GM12864 (cell line): ENCODE data around the gene TSNAX.
"Not testable (repeated sequence)": the region's sequence is repeated elsewhere in the genome, so short reads cannot be mapped to it uniquely, and the experiment has no call there.

ENCODE experiments used
- DNase-seq: peaks from one replicate; pipeline ENCODE4 v3.0.0-alpha.2; 2011; ENCODE audit warnings: low read depth
- H3K4me3 ChIP-seq: 2 replicates; pipeline ENCODE4 v1.5.1; 2011; ENCODE audit warnings: mild to moderate bottlenecking, low read depth, low read length, control low read depth
- TF ChIP-seq, protein P1 (sequence below): IDR thresholded peaks from 2 replicates; pipeline ENCODE4 v1.5.1; 2011; ENCODE audit warnings: low read depth, mild to moderate bottlenecking, moderate library complexity, low read length, control low read depth, inconsistent platforms; ENCODE audit errors: missing control alignments

TSNAX gene

GRCh38 chr1:231487910-231488309, 40.6 kb upstream of the TSNAX start:
- DNase-seq = no peak
- H3K4me3 ChIP-seq = no peak overlapping the region
- TF ChIP-seq, protein P1, sequence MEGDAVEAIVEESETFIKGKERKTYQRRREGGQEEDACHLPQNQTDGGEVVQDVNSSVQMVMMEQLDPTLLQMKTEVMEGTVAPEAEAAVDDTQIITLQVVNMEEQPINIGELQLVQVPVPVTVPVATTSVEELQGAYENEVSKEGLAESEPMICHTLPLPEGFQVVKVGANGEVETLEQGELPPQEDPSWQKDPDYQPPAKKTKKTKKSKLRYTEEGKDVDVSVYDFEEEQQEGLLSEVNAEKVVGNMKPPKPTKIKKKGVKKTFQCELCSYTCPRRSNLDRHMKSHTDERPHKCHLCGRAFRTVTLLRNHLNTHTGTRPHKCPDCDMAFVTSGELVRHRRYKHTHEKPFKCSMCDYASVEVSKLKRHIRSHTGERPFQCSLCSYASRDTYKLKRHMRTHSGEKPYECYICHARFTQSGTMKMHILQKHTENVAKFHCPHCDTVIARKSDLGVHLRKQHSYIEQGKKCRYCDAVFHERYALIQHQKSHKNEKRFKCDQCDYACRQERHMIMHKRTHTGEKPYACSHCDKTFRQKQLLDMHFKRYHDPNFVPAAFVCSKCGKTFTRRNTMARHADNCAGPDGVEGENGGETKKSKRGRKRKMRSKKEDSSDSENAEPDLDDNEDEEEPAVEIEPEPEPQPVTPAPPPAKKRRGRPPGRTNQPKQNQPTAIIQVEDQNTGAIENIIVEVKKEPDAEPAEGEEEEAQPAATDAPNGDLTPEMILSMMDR = no peak

DNA sequence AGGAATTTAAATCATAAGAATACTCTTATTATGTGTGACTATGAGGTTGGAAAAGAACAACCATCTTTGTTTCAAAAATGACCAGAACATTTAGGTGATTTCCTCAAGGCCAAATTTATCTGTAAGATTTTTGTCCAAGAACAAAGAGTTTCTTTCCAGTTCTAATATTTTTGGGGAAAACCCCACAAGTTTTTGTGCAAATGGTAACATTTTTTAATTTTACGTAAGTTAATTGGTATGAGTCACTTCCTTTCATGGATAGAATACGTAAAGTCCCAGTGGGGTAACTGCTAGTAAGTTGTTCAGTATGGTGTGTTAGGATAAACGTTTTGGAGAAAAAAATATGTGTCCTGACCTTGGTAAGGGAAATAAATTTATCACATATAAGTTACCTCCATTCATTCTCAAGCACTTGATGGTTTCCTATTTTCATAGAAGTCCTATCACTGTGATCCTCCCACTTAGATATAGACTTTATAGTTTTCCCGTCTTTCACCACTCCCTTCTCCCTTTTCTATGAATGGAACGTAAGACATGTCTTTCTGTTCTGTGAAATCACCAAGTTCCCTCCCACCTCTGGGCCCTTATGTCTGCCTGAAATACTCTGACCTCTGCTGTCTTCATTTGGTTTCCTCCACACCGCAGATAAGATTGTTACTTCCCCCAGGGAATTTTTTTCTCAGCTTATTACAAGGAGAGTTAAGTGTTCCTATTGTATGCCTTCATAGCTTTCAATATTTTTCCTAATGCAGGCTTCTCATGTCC, 34.9 kb upstream of the TSNAX start:
- TF ChIP-seq, protein P1 = no peak
- H3K4me3 ChIP-seq = no peak overlapping the region
- DNase-seq = no peak

DNA sequence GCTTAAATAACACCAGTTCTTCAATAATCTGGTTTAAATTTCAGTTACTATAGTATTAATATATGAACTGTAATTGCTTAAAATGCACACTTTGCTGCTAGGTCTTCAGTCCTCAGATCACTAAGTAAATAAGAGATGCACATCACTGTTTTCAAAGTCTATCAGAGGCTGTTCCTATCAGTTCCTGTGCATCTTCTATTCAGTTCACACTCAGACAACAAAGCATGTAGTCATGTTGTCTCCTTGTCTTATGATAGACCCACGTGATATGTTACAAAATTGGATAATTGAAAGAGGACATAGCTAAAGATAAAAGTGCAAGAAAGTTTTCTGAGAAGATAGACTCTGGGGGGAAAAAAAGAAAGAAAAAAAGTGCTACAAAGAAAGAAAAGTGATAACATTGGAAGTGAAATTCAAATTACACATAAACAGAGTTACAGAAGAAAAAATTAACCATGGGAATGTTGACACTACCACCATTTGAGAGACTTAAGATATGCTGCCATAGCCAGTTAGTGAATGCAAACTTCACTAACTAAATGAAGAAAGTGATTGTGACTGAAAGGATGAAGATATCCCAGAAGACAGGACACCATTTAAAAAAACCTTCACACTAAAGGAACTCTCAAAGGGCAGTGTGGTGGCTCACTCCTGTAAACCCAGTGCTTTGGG, 33.9 kb upstream of the TSNAX start:
- TF ChIP-seq, protein P1 = no peak
- DNase-seq = no peak
- H3K4me3 ChIP-seq = no peak overlapping the region

GRCh38 chr1:231497629-231498152, 30.8 kb upstream of the TSNAX start:
- no peak for DNase-seq
- no peak overlapping the region for H3K4me3 ChIP-seq
- TF ChIP-seq, protein P1 = no peak

GRCh38 chr1:231499148-231499763, 29.2 kb upstream of the TSNAX start:
- TF ChIP-seq, protein P1 = no peak
- no peak overlapping the region for H3K4me3 ChIP-seq
- DNase-seq = no peak

- no peak overlapping the region for H3K4me3 ChIP-seq
- TF ChIP-seq, protein P1 = no peak
- no peak for DNase-seq
These were observed 27.8 kb upstream of the TSNAX start for GRCh38 chr1:231500666-231501065.

GRCh38 chr1:231503168-231503567, 25.3 kb upstream of the TSNAX start:
- not testable (repeated sequence) for DNase-seq, H3K4me3 ChIP-seq
